ENCODE measurements around the gene TUBG2. TPM values are rescaled to one million over a fixed set of nuclear protein-coding genes. Genes with fewer than 3 reads are reported as not detected.
A peak's percentile ranks its signal among the peaks of the same experiment; 100 is the strongest.

Gene TUBG2
- total and polyA plus RNA-seq, 2 donors (not counting 1 experiment from before 2014, with no cell fraction given), result 16.7 to 19.0 TPM

GRCh38 chr17:42675348-42675964, 16.4 kb downstream of the TUBG2 start:
- H3K4me3 ChIP-seq (ENCODE audit: control extremely low read depth in 1 of 5, extremely low read depth in 1 of 5, insufficient read depth in 1 of 5, low read depth in 2 of 5, low read length in 4 of 5), result peak overlapping the region in 2 of 5 experiments; percentile 65 to 74
- TF ChIP-seq, protein P1, sequence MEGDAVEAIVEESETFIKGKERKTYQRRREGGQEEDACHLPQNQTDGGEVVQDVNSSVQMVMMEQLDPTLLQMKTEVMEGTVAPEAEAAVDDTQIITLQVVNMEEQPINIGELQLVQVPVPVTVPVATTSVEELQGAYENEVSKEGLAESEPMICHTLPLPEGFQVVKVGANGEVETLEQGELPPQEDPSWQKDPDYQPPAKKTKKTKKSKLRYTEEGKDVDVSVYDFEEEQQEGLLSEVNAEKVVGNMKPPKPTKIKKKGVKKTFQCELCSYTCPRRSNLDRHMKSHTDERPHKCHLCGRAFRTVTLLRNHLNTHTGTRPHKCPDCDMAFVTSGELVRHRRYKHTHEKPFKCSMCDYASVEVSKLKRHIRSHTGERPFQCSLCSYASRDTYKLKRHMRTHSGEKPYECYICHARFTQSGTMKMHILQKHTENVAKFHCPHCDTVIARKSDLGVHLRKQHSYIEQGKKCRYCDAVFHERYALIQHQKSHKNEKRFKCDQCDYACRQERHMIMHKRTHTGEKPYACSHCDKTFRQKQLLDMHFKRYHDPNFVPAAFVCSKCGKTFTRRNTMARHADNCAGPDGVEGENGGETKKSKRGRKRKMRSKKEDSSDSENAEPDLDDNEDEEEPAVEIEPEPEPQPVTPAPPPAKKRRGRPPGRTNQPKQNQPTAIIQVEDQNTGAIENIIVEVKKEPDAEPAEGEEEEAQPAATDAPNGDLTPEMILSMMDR (IDR thresholded peaks at IDR 0.05), result no peak
- no peak for TF ChIP-seq EZH2 (IDR thresholded peaks at IDR 0.05; ENCODE audit: borderline replicate concordance, insufficient read depth, low read depth, low read length, poor library complexity, severe bottlenecking)
- peaks cover 0 to 37% (median 0%) of the 10 kb centered on the region in 3 donors for H3K9me3 ChIP-seq (ENCODE audit: control extremely low read depth in 1 of 3, control insufficient read depth in 2 of 3, insufficient read depth in 1 of 3, low read length in 2 of 3)
- peaks cover 71 to 79% of the 10 kb centered on the region in 2 donors for H3K4me1 ChIP-seq (ENCODE audit: control insufficient read depth in 2 of 2, insufficient read depth in 2 of 2, low read length in 2 of 2)
- Mint-ChIP-seq H3K4me1 (peaks cover 62% of the 10 kb centered on the region), H3K27ac (no peak overlapping the region), H3K27me3 (peaks cover 19% of the 10 kb centered on the region), H3K9me3 (ENCODE audit: insufficient read depth) (no peaks in the 10 kb centered on the region), H3K4me3 (peak overlapping the region; percentile 81)
- H4K20me1 ChIP-seq (ENCODE audit: control insufficient read depth, insufficient read depth, low read length, poor library complexity, severe bottlenecking), result peaks cover 26% of the 10 kb centered on the region
- peak overlapping the region; percentile 51 for H3K9ac ChIP-seq (ENCODE audit: low read length)
- DNase-seq, result peak; percentile 43
- no peak for ATAC-seq (ENCODE audit: low read depth)
- WGBS (ENCODE audit: insufficient coverage), result 4% methylated on average over 10 of the region's 27 CpGs
- no peaks in the 10 kb centered on the region for H3K36me3 ChIP-seq (replicated peaks in 1 of 2; ENCODE audit: control extremely low read depth in 1 of 2, control insufficient read depth in 1 of 2, extremely low read depth in 1 of 2, insufficient read depth in 2 of 2, low read length in 1 of 2)
- H3K27me3 ChIP-seq (replicated peaks in 1 of 4; ENCODE audit: control extremely low read depth in 1 of 4, control insufficient read depth in 3 of 4, insufficient read depth in 4 of 4, low read length in 3 of 4), result peaks cover 0 to 70% (median 29%) of the 10 kb centered on the region in 4 experiments
- intact Hi-C loops (cut with micrococcal nuclease), result loop anchor here (5.0 to 10.0 kb wide), 4 partner anchors 108 to 481 kb away; partner anchors contain the start of genes GHDC, MLX, NAGLU and PTGES3L
- CTCF ChIA-PET, result interaction anchor here (1.2 to 2.5 kb wide), 2 partner anchors 13 to 66 kb away, joined by 3 to 13 read pairs; partner anchors contain the start of genes RETREG3 and TUBG1
- no peak overlapping the region for H3K27ac ChIP-seq (ENCODE audit: low read length in 2 of 2)
- H2AFZ ChIP-seq (ENCODE audit: insufficient read depth, low read depth, low read length, poor library complexity, severe bottlenecking), result peak overlapping the region; percentile 73
- POLR2A ChIA-PET, result no interaction called here
- no peaks in the 10 kb centered on the region for H3K79me2 ChIP-seq (ENCODE audit: control insufficient read depth, insufficient read depth, low read length)
- peak overlapping the region; percentile 99 for H3K4me2 ChIP-seq (replicated peaks; ENCODE audit: low read depth, low read length, poor library complexity, severe bottlenecking)

DNA sequence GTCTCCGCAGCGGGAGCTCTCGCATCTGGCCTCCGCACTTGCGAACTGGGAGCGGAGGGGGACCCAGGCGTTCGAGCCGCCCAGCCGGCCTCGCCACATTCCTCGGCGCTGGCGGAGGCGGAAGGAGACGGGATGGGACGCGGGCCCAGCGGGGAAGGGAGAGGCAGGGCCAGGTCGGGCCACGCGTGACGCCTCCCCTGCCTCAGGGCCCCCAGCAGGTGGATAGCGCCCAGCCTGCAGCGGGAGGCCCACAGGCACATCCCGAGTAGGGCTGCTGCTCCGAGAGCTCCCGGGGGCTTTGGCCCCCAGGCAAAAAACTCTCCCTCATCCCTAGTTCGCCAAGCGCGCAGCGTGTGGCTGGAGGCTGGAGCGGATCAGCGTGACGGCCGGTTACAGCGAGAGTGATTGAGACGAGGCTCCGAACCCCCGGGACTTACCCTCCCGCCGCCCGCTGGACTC, 16.9 kb downstream of the TUBG2 start:
- peak overlapping the region; percentile 99 for H3K4me2 ChIP-seq (replicated peaks; ENCODE audit: low read depth, low read length, poor library complexity, severe bottlenecking)
- Mint-ChIP-seq H3K4me1 (peaks cover 60% of the 10 kb centered on the region), H3K27ac (peak overlapping the region; percentile 6), H3K9me3 (ENCODE audit: insufficient read depth) (no peaks in the 10 kb centered on the region), H3K27me3 (peaks cover 19% of the 10 kb centered on the region), H3K4me3 (peak overlapping the region; percentile 81)
- ChIA-PET POLR2A (interaction anchor here (4.5 kb wide), 1 partner anchor 67 kb away, joined by 19 read pairs; the partner anchor contains the start of genes RETREG3 and TUBG1), CTCF (interaction anchor here (1.2 kb wide), 1 partner anchor 66 kb away, joined by 3 read pairs; the partner anchor contains the start of genes RETREG3 and TUBG1)
- no peaks in the 10 kb centered on the region for H3K79me2 ChIP-seq (ENCODE audit: control insufficient read depth, insufficient read depth, low read length)
- H3K27ac ChIP-seq (ENCODE audit: low read length in 2 of 2), result no peak overlapping the region
- H4K20me1 ChIP-seq (ENCODE audit: control insufficient read depth, insufficient read depth, low read length, poor library complexity, severe bottlenecking), result peaks cover 26% of the 10 kb centered on the region
- peak overlapping the region; percentile 51 for H3K9ac ChIP-seq (ENCODE audit: low read length)
- peaks cover 69 to 77% of the 10 kb centered on the region in 2 donors for H3K4me1 ChIP-seq (ENCODE audit: control insufficient read depth in 2 of 2, insufficient read depth in 2 of 2, low read length in 2 of 2)
- DNase-seq (no peak), ATAC-seq (ENCODE audit: low read depth) (no peak)
- WGBS (ENCODE audit: insufficient coverage), result under 1% methylated on average over 43 of the region's 43 CpGs
- peaks cover 0 to 67% (median 28%) of the 10 kb centered on the region in 4 experiments for H3K27me3 ChIP-seq (replicated peaks in 1 of 4; ENCODE audit: control extremely low read depth in 1 of 4, control insufficient read depth in 3 of 4, insufficient read depth in 4 of 4, low read length in 3 of 4)
- peaks cover 0 to 34% (median 0%) of the 10 kb centered on the region in 3 donors for H3K9me3 ChIP-seq (ENCODE audit: control extremely low read depth in 1 of 3, control insufficient read depth in 2 of 3, insufficient read depth in 1 of 3, low read length in 2 of 3)
- H2AFZ ChIP-seq (ENCODE audit: insufficient read depth, low read depth, low read length, poor library complexity, severe bottlenecking), result peak overlapping the region; percentile 73
- TF ChIP-seq, protein P1 (IDR thresholded peaks at IDR 0.05), result no peak
- TF ChIP-seq EZH2 (IDR thresholded peaks at IDR 0.05; ENCODE audit: borderline replicate concordance, insufficient read depth, low read depth, low read length, poor library complexity, severe bottlenecking), result peak; percentile 55
- H3K4me3 ChIP-seq (ENCODE audit: control extremely low read depth in 1 of 5, extremely low read depth in 1 of 5, insufficient read depth in 1 of 5, low read depth in 2 of 5, low read length in 4 of 5), result peak overlapping the region in 4 of 5 experiments; percentile 53 to 74 (median 66)
- intact Hi-C loops (cut with micrococcal nuclease), result loop anchor here (2.0 to 10.0 kb wide), 5 partner anchors 109 to 481 kb away; partner anchors contain the start of genes GHDC, MLX, NAGLU and PTGES3L
- no peaks in the 10 kb centered on the region for H3K36me3 ChIP-seq (replicated peaks in 1 of 2; ENCODE audit: control extremely low read depth in 1 of 2, control insufficient read depth in 1 of 2, extremely low read depth in 1 of 2, insufficient read depth in 2 of 2, low read length in 1 of 2)
